HG03159 (cell line): ENCODE data around the gene PPIL1.

Experiments used
- ATAC-seq: cut with Tn5 transposase; IDR thresholded peaks from one replicate; pipeline ENCODE4 v1.9.1; 2021; ENCODE audit warnings: mild to moderate bottlenecking, moderate library complexity; ENCODE audit not compliant: unreplicated experiment

The PPIL1 gene

DNA sequence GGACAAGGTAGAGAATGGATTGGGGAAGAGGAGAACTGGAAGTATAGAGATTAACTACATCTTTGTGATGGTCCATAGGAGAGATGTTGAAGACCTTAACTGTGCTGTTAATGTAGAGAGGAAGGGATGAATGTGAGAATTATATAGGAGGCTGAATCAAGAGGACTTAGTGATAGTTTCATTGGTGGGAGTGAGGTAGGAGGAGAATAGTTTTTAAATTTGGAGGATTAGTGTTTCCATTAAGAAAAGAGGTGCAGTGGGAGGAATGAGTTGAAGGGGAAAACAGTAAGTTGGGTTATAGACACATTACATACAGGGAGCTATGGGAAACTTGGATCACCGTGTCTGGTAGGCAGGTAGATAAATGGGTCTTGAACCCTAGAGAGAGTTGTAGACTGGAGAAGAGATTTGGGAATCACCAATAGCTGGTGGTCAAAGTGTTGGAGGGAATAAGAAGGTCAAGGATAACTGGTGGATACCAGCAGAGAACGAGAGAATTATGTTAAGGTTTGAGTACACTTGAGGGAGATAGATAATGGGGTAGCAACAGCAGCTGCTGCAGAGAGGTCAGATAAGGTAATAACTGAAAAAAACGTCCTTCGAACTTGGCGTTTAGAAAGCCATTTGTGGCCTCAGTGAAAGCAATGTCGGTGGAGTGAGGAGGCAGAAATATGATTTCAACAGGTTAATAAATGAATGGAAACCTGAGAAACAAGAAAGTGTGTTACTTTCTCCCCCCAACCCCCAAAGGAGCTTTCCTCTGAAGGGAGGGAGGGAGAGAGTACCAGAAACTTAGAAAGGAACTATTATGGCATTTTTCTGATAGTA, 14.3 kb upstream of the PPIL1 start:
- ATAC-seq: no peak

DNA sequence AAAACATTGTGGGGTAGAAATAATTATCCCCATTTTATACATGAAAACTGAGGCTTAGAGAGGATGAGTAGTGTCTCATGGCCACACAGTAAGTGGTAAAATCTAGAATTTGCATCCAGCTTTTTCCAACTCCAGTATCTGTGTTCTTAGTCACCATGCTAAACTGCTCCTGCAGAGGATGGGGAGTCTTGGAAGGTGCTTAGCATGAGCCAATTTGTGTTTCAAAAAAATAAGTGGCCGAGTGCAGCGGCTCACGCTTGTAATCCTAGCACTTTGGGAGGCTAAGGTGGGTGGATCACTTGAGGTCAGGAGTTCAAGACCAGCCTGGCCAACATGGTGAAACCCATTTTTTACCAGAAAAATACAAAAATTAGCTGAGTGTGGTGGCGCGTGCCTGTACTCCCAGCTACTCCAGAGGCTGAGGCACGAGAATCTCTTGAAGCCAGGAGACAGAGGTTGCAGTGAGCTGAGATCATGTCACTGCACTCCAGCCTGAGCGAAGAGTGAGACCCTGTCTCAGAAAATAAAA, 13.6 kb upstream of the PPIL1 start:
- ATAC-seq: no peak

DNA sequence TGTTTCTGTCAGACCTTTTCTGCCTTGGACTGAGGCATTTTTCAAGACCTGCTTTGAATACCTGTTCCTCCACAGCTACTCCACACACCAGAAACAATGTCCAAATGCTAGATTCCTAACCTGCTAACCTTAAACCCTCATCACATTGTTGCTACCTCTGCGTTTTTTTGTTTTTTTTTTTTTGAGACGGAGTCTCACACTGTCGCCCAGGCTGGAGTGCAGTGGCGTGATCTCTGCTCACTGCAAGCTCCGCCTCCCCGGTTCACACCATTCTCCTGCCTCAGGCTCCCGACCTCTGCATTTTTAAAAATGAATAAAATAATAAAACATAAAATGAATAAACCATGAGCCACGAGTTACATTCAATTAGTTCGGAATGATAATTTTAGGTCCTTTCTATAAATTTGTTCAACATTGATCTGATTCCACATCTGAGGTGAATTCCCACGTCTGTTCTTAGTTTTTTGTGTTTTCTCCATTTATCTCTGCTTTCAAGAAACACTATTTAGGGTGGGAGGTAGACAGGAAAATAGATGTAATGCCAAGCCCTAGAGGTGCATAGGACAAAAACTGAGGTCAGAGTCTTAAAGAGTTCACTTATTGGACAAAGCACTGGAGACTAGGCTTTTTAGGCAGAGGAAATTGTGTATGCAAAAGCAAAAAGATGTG, 12.5 kb upstream of the PPIL1 start:
- no peak for ATAC-seq

DNA sequence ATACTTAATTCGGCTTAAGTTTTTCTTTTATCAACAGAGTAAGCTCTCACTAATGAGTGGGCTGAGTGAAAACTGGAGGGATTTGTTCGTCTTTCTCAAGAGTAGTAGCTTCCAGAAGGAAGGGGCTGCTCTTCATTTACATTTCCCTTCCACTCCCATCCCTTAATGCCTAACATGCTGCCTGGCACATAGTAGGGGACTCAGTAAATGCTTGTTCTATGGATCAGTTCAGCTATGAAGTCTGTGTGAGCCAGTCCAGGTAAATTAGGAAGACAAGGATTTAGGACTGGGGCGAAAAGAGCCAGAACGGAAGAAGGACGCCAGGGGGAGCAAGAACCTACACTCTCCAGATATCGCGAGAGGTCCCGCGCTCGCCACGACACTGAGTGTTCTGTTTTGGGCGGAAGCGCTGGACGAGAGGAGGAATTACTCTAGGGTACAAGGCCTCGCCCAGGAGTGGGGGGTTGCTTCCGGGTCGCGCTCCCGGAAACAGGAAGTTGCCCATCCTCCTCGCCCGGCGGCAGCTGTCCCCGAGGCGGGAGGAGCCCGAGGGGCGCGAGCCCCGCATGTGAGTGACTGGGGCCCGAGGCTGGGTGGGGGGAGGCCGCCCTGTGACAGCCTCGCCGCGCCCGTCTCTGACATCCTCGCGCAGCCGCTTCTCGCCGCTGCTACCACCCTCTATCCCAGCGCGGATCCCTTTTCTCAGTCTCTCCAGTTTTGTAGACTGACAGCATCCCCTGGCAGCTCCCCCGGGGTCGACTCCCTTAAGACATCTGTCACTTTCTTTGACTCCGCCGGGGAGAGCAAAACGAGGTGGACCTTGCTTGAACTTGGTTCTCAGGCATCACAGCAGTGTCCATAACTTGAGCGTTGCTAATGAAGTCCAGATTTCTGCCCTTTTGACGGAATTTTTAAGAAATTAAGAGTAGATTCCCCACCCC, 11.1 kb upstream of the PPIL1 start, which contains the start of gene C6orf89:
TSS of gene C6orf89 (plus strand) at position 492 of the 941 bp plus-strand sequence. CDS start 13,493 bp downstream, outside the sequence.
- ATAC-seq: peak; percentile 98

DNA sequence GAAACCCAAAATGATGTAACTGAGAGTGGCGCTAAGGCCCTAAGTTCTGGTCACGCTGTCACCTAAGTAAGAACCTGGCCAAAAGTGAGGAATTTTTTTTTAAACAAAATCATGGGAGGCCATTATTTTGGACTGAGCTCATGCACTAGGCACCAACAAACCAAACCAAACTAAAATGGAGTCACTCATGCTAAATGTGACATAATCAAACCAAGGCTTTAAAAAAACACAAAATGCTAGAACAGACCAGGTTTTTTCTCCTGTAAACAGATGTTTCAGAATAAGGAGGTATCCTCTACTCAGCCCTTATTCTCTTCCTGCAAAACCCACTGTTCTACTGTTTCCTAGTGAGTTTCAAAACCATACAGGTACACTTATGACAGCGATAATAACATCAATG, 10.0 kb upstream of the PPIL1 start:
- ATAC-seq: no peak

DNA sequence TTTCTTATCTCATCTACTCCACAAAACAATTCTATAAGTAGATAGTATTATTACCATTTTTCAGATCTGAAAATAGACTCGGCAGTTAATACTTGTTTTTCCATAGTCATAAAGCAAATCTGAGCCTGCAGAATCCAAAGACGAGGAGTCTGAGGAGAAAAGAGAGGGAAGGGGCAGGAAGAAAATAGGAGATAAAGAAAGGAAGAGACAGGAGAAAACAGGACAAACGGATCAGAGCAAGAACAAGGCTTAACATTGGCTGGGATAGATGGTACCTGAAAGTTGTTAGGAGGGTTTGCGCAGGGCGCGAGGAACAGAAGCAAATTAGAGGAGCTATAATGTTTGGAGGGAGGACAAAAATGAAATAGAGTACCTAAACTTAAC, 639 bp upstream of the PPIL1 start:
- no peak for ATAC-seq

DNA sequence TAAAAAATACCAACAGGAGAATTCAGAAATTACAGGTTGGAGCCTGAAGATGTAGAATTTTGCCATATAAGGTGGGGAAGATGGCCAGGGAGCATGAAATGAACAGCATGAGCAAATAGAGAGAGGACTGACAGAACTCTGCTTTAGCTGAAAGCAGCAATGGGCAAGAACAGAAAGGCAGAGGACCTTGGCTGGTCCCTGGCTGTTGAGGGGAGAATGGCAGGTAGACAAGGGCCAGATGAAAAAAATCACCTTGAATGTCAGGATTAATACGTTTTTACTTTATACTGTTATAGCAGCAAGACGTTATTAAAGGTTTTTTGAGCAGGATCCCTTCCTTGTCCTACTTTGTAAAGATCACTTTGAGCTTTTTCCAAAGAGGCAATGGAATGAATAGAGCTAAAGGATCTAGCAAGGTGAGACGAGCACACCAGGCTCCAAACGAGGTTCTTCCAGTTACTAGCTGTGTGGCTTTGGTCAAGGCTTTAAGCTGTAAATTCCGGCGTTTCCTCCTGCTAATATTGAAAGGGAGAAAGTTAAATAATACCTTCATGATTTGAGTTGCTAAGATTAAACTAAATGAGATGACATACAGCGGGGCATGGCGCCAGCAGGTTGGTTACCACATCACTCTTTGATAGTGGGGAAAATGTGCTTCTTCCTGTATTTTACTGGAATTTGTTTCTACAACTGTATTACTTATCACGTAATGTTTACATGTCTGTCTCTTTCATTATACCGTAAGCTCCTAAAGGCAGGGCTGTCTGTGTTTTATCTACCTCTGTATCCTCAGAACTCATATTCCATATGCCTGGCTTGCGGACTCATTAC, 776 bp downstream of the PPIL1 start:
- no peak for ATAC-seq

DNA sequence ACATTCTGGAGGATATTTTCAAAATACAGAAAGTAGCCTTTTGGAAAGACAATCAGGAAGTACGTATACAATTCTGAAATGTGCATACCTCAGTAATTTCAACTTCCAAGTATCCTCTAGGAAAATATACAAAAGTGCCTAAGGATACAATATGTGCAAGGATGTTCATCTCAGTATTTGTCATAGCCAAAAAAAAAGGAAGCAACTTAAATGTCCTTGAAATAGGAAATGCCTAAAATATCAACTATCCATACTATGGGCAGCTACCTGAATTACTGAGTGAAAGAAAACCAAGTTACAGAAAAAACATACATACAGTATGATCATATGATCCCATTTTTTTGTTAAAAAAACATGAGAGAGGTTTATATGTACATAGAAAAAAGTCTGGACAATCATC, 1.5 kb downstream of the PPIL1 start:
- no peak for ATAC-seq

DNA sequence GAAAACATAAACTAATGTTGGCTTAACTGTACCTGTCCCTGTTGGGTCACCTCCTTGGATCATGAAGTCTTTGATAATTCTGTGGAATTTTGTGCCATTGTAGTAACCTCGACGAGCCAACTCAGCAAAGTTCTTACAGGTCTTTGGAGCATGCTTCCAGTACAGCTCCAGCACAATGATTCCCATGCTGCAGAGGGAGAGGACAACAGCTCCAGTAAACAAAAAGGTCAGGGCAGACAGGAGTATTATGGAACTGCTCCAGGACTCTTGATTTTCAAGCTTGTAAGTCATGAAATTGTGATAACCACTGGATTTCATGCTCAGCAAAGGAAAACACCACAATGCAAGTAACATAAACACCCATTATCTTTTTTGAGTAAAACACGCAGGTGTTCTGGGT, 2.9 kb downstream of the PPIL1 start:
- ATAC-seq: no peak

DNA sequence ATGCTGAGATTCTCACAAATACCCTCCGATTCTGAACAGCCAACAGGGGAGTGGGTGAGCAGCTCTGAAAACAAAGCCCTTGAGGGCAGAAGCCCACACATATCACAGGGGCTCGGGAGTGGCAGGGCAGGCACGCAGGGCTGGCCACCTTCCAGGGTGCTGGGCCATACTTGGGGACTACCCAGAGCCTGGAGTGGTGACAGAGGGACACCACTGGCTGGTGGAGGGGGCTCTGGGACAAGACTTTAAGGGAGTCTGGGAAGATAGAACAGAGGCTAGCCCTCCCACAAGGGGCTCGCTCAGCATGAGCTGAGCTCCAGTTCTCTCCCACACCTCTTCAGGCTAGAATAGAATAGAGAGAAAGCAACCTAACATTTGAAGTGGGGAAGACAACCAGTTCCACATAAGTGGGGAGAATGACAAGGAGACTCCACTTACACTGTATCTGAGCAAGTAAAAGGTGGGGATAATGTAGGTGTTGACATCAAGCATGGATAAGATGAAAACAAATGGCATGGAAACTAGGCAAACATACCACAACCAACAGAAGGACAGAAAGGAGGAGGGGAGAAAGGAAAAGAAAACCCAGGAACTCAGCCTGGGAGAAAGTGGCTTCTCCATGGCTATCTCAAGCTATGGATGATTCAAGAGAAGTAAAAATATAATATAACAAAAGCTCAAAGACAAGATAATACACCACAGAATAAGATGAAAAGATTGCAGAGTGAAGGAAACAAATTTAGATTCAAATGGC, 7.0 kb downstream of the PPIL1 start:
- no peak for ATAC-seq

DNA sequence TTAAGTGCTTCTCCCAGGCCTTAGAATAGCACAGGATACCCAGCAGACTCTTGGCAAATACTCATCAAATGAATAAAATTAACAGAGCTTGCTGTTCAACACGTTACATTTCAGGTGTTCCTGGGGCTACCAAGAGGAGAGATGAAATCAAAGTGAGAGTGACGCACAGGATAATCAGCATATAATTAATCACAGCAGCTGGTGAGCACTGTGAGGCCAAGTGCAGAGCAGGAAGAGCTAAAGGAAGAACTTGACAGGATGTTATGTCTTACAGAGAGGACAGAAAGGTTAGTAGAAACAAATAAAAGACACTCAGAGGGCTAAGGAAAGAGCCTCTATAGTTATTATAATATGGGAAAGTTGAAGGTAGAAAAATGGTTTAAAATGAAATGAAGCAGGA, 8.8 kb downstream of the PPIL1 start:
- ATAC-seq: no peak

DNA sequence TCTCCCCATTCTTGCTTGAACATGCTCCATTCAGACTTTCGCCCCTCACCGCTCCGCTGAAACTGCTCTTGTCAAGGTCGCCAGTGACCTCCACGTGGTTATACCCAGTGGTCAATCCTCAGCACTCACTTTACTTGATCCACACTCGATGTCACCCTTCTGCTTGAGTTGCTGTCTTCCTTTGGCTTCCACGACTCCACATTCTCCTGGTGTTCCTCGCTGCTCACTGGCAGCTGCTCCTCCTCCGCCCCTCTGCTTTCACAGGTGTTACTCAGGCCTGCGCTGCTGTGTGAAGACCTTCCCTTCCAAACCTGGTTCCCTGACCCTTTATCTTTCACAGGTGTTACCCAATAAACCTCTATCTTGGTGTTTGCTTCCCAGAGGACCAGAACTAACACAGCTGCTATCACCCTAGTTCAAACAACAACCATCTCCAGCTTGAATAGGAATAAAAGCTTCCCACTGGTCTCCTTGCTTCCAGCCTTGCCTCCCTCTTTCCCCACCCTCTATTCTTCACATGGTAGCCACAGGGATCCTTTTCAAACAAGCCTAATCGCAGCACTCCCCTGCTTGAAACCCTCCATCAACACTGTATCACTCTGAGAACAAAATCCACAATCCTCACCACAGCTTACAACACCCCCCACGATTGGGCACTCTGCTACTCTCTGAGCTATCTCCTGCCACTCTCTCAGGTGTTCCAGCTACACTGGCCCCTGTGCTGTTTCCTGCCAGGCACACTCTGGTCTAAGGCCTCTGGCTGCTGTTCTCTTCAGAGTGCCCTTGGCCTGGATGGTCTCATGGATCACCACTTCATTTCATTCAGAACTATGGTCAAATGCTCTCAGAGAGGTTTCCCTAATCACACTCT, 10.7 kb downstream of the PPIL1 start:
- ATAC-seq: no peak

DNA sequence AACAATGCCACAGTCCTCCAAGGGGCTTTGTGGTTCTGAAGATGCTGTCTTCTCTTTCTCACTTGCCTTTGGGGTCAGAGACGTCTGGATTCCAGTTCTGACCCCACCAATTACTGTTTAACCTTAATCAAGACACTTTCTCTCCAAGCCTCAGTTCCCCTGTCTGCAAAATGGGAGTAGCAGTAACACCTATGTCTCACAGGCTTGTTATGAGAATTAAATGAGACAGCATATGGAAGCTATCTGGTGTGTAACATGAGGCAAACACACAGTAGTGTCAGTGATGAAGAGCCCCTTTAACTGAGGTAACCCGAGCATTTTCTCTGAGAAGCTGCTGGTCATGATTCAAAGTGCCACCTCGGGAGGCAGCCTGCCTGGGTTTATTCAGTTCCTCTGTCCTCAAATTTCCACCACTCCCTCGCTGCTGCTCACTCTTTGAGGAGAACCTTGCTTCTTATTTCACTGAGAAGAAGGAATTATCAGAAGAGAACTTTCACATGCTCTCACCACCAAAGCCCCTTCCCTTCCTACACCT, 11.7 kb downstream of the PPIL1 start:
- no peak for ATAC-seq

DNA sequence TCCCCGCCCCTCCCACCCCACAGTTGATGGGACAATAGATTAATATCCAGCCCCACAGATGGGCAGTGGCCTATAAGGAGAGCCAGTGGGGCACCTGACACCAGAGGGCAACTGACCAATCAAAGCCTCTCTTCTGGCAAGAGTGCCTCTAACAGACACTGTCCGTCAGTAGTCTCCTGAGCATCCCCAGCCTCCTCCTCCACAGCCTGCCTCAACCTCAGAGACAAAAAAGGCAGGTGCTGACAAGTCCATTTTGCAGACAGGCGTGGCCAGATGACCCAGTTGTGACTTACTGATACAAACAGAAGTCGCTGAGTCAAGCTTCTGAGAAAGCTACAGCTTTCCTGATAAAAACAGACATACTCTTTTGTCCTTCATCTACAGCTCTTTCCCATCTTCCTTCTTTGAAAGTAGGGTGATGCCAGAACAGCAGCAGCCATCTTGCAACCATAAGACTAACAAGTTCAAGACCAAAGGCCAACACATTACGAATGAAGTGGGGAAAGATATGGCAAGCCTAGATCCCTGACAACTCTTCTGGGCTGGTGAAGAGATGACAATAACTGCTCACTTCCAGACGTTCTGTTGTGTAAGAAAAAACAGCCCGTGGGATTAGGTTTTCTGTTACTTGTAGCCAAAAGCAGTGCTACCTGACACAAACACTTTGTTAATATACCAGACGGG, 12.3 kb downstream of the PPIL1 start:
- ATAC-seq: no peak

DNA sequence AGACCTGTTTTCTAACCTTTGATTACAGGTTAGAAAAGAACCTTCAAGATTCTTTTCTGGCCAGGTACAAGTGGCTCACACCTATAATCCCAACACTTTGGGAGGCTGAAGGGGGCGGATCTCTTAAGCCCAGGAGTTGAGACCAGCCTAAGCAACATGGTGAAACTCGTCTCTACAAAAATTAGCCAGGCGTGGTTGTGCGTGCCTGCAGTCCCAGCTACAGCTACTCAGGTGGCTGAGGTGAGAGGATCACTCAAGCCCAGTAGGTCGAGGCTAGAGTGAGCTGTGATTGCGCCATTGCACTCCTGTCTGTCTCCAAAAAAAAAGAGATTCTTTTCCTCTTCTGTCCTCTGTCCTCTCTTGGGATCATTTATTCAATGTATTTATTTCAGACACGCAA, 14.5 kb downstream of the PPIL1 start:
- no peak for ATAC-seq

DNA sequence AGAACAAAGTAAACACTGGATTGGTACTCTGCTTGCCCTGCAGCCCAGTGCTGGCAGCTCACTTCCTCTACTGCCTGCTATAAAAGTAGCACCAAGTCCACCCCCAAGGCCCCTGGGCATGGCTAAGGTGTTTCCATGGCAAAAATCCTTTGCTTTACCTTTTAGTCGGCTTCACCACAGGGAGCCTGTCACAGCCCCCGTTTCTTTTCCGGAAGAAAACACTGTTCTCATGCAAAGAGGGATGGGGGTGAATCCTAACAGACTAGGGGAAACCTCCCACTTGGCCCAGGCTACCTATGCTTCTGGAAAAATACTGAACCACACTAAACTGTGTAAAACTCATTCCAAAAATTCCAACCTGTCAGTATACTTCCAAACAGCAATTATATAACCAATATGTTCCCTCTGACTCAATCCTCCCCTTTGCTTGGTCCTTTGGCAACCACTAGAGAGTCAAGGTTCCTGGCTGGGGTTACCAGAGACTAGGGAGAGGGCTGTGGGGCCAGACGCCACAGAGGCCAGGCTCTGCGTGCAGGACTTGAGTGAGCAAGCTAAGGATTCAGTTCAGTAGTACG, 16.1 kb downstream of the PPIL1 start:
- ATAC-seq: no peak

DNA sequence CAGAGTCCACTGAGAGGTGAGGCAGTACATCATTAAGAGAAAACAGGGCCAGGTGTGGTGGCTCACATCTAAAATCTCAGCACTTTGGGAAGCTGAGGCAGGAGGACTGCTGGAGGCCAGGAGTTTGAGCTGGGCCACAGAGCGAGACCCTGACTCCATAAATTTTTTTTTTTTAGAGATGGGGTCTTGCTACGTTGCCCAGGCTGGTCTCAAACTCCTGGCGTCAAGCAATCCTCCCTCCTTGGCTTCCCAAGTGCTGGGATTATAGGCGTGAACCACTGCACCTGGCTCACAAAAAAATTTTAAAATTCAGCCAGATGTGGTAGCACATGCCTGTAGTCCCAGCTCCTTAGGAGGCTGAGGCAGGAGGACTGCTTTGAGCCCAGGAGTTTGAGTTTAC, 17.3 kb downstream of the PPIL1 start:
- no peak for ATAC-seq
